SU-DHL-6 (cell line): Measurements from ENCODE around the gene RIPK4.

Experiments
- H2AFZ ChIP-seq: fragments of 200-600 bp; sonication (generic); 2 replicates; pipeline ENCODE4 v1.6.1; 2014; ENCODE audit warnings: low read depth, mild to moderate bottlenecking, moderate library complexity, mixed read lengths, antibody characterized with exemption, low read length; ENCODE audit not compliant: severe bottlenecking
- H3F3A ChIP-seq: fragments of 200-600 bp; shearing (Covaris generic); 2 replicates; pipeline ENCODE4 v1.6.0; 2016; ENCODE audit warnings: antibody characterized with exemption, mild to moderate bottlenecking; ENCODE audit not compliant: insufficient read depth
- H3K27ac ChIP-seq: fragments of 200-600 bp; sonication (generic); 2 replicates; pipeline ENCODE4 v1.5.1; 2016; ENCODE audit warnings: low read depth, mild to moderate bottlenecking, low read length, moderate library complexity, mixed read lengths
- H3K27me3 ChIP-seq: fragments of 200-600 bp; sonication (generic), shearing (Covaris generic); 2 replicates; pipeline ENCODE4 v1.6.0; 2014; ENCODE audit warnings: mild to moderate bottlenecking, low read length
- H3K36me3 ChIP-seq: fragments of 200-600 bp; sonication (generic); 2 replicates; pipeline ENCODE4 v1.6.1; 2014; ENCODE audit warnings: mild to moderate bottlenecking, low read length, mixed read lengths
- H3K4me2 ChIP-seq: fragments of 300-600, 200-600 bp; shearing (Covaris generic), sonication (generic); 2 replicates; pipeline ENCODE4 v1.6.0; 2014; ENCODE audit warnings: low read length, low read depth, mild to moderate bottlenecking; ENCODE audit not compliant: poor library complexity, severe bottlenecking
- H3K4me3 ChIP-seq: fragments of 200-600 bp; sonication (generic); 2 replicates; pipeline ENCODE4 v1.5.1; 2014; ENCODE audit warnings: antibody characterized with exemption, low read length, mild to moderate bottlenecking, mixed read lengths; ENCODE audit not compliant: insufficient read depth, poor library complexity, severe bottlenecking
- H3K79me2 ChIP-seq: fragments of 200-600 bp; sonication (generic); 2 replicates; pipeline ENCODE4 v1.6.1; 2014; ENCODE audit warnings: mild to moderate bottlenecking, low read length, moderate library complexity; ENCODE audit not compliant: insufficient read depth
- H3K9ac ChIP-seq: fragments of 200-600 bp; sonication (generic); 2 replicates; pipeline ENCODE4 v1.7.0; 2014; ENCODE audit warnings: mild to moderate bottlenecking, low read length
- H3K9me2 ChIP-seq: fragments of 200-600 bp; sonication (generic); replicated peaks from 2 replicates; pipeline ENCODE4 v1.6.1; 2014; ENCODE audit warnings: low read length; ENCODE audit not compliant: insufficient read depth
- H3K9me3 ChIP-seq: fragments of 200-600 bp; sonication (generic); 2 replicates; pipeline ENCODE4 v1.6.1; 2014; ENCODE audit warnings: low read length, mixed read lengths; ENCODE audit not compliant: insufficient read depth
- H4K20me1 ChIP-seq: fragments of 200-600 bp; sonication (generic); 2 replicates; pipeline ENCODE4 v1.6.1; 2014; ENCODE audit warnings: low read depth, mild to moderate bottlenecking, antibody characterized with exemption, low read length, moderate library complexity, mixed read lengths
- EZH2phosphoT487 ChIP-seq: fragments of 200-600 bp; sonication (generic), shearing (Covaris generic); conservative IDR thresholded peaks from 2 replicates; pipeline ENCODE4 v1.6.1; 2018; ENCODE audit warnings: mild to moderate bottlenecking, antibody characterized with exemption, low read length, moderate library complexity, mixed read lengths
- TF ChIP-seq, protein P1 (sequence below): fragments of 200-600 bp; sonication (generic); IDR thresholded peaks from one replicate; pipeline ENCODE4 v1.5.1; 2017; ENCODE audit warnings: antibody characterized with exemption, mild to moderate bottlenecking, low read length, moderate library complexity; ENCODE audit not compliant: insufficient read depth, poor library complexity, severe bottlenecking

Gene RIPK4

DNA sequence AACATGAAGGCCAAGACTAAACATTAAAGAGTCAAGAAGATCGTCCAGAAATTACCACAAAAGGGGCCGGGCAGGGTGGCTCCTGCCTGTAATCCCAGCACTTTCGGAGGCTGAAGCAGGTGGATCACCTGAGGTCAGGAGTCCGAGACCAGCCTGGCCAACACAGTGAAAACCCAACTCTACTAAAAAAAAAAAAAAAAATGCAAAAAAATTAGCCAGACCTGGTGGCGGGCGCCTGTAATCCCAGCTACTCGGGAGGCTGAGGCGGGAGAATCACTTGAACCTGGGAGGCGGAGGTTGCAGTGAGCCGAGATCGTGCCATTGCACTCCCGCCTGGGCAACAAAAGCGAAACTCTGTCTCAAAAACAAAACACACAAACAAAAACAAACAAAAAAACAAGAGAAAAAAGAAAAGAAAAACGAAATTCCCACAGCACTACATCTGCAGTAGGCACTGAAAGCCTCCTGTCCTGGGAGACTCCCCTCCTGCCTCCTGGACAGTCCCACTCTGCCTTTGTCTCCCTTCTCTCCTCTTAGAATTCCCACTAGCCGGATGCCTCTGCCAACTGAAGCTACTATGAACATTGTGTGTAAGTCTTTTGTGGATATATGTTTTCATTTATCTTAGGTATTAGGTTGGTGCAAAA is 17.7 kb upstream of the RIPK4 start:
- H4K20me1 ChIP-seq, result no peaks in the 10 kb centered on the region
- H3K9me3 ChIP-seq, result no peaks in the 10 kb centered on the region
- H3K9ac ChIP-seq, result no peak overlapping the region
- TF ChIP-seq, protein P1, sequence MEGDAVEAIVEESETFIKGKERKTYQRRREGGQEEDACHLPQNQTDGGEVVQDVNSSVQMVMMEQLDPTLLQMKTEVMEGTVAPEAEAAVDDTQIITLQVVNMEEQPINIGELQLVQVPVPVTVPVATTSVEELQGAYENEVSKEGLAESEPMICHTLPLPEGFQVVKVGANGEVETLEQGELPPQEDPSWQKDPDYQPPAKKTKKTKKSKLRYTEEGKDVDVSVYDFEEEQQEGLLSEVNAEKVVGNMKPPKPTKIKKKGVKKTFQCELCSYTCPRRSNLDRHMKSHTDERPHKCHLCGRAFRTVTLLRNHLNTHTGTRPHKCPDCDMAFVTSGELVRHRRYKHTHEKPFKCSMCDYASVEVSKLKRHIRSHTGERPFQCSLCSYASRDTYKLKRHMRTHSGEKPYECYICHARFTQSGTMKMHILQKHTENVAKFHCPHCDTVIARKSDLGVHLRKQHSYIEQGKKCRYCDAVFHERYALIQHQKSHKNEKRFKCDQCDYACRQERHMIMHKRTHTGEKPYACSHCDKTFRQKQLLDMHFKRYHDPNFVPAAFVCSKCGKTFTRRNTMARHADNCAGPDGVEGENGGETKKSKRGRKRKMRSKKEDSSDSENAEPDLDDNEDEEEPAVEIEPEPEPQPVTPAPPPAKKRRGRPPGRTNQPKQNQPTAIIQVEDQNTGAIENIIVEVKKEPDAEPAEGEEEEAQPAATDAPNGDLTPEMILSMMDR, result no peak
- no peak for TF ChIP-seq EZH2phosphoT487
- no peaks in the 10 kb centered on the region for H3K9me2 ChIP-seq
- H3K27ac ChIP-seq, result no peak overlapping the region
- H3K79me2 ChIP-seq, result no peaks in the 10 kb centered on the region
- no peaks in the 10 kb centered on the region; the same call in 1 of the 2 replicates for H3K27me3 ChIP-seq
- H3K36me3 ChIP-seq, result no peaks in the 10 kb centered on the region
- no peak overlapping the region for H2AFZ ChIP-seq
- H3F3A ChIP-seq, result no peaks in the 10 kb centered on the region
- no peak overlapping the region for H3K4me2 ChIP-seq
- no peak overlapping the region for H3K4me3 ChIP-seq

DNA sequence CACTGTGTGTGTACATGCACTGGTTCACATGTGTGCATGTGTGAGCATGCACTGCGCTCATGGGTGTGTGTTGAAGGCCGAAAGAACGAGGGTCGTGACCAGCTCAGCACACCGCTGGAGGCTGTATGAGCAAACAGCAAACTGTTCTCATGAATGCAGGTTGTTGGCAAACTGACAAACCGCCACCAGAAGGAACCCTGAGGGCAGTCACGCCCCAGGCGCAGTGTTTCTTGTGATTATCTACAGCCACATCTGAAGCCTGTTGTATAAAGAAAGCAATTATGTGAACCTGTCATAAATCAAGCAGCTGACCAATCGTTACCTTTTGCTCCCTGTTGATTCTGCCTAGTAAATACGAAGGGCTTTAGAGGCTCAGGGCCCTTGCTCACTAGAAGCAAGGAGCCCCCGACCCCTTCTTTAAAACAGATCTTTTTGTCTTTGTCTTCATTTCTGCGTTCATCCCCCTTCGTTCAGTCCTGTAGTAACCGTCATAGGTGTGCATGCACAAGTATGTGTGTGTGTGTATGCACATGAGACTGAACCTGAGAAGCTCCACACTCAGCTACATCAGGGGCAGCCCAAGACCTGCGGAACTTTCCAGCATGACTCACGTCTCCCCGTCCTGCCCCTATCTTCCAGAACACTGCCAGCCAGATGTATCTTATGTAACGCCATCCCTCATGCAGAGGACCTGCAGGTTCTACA is 16.8 kb upstream of the RIPK4 start:
- no peak overlapping the region for H3K4me2 ChIP-seq

DNA sequence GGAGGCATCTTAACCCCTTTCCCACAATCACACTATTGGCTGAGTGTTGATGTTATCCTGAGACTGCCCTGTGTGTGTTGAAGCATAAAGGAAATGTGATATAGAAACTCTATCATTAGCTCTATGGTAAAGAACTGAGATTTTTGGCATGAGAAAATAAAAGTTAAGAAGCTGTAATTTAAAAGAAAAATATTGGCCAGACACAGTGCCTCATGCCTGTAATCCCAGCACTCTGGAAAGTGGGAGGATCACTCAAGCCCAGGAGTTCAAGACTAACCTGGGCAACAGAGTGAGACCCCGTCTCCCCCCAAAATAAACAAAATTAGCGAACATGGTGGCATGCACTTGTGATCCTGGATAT is 14.2 kb upstream of the RIPK4 start:
- Histone ChIP-seq H4K20me1 (no peaks in the 10 kb centered on the region), H3K4me3 (no peak overlapping the region), H3K9ac (no peak overlapping the region), H3K4me2 (no peak overlapping the region), H3K36me3 (no peaks in the 10 kb centered on the region), H2AFZ (no peak overlapping the region), H3K9me3 (no peaks in the 10 kb centered on the region), H3K9me2 (no peaks in the 10 kb centered on the region), H3K27ac (no peak overlapping the region), H3K79me2 (no peaks in the 10 kb centered on the region), H3F3A (no peaks in the 10 kb centered on the region), H3K27me3 (no peaks in the 10 kb centered on the region; the same call in 1 of the 2 replicates)
- no peak for TF ChIP-seq EZH2phosphoT487
- TF ChIP-seq, protein P1, result no peak

More for the DNA sequence above, 16.8 kb upstream of the RIPK4 start:
- no peak overlapping the region for H3K4me3 ChIP-seq
- no peaks in the 10 kb centered on the region for H3K36me3 ChIP-seq
- TF ChIP-seq, protein P1, result no peak
- no peak for TF ChIP-seq EZH2phosphoT487
- no peaks in the 10 kb centered on the region for H3F3A ChIP-seq
- no peak overlapping the region for H2AFZ ChIP-seq
- no peaks in the 10 kb centered on the region for H4K20me1 ChIP-seq
- no peak overlapping the region for H3K27ac ChIP-seq
- H3K9me2 ChIP-seq, result no peaks in the 10 kb centered on the region
- no peaks in the 10 kb centered on the region; the same call in 1 of the 2 replicates for H3K27me3 ChIP-seq
- no peak overlapping the region for H3K9ac ChIP-seq
- H3K9me3 ChIP-seq, result no peaks in the 10 kb centered on the region
- H3K79me2 ChIP-seq, result no peaks in the 10 kb centered on the region
